Cardiac septum (tissue), 1 donor: Measurements from ENCODE around the gene AP3B2. TPM values are rescaled to one million over a fixed set of nuclear protein-coding genes. Genes with fewer than 3 reads are reported as not detected.
"Not testable (repeated sequence)": the region's sequence is repeated elsewhere in the genome, so short reads cannot be mapped to it uniquely, and the experiment has no call there.

Source experiments
- DNase-seq: peaks from one replicate; pipeline ENCODE4 v3.0.0-alpha.2; 2020; ENCODE audit warnings: low spot score
- intact Hi-C: fragments of 100-400 bp; cut with DNase I; formaldehyde crosslinking; loops from one replicate; pipeline ENCODE4 v1.14.0; 2022
- total RNA-seq: library from RNA; stranded (reverse); fragmentation: NEBNext Ultra II Directional; extraction: Animal tissue kit (Norgen Biotek cat#: 25700); gene quantifications from one replicate; pipeline ENCODE4 v1.2.1, GENCODE V29; 2021
- donor health status: DM: no; HTN: no; CAD: no.

AP3B2 gene
- total RNA-seq, 1 donor from 2014 or later = 0.22 TPM

- DNase-seq, intact Hi-C loops: not testable (repeated sequence)
These were observed 3.8 kb downstream of the AP3B2 start for GRCh38 chr15:82705856-82706255.

- intact Hi-C loops = no loop called here
- DNase-seq = no peak
These were observed 9.9 kb downstream of the AP3B2 start for GRCh38 chr15:82699726-82700125.

GRCh38 chr15:82698711-82699345, 10.8 kb downstream of the AP3B2 start:
- intact Hi-C loops = no loop called here
- DNase-seq = no peak

GRCh38 chr15:82697735-82698407, 11.8 kb downstream of the AP3B2 start:
- intact Hi-C loops = no loop called here
- DNase-seq = no peak

DNA sequence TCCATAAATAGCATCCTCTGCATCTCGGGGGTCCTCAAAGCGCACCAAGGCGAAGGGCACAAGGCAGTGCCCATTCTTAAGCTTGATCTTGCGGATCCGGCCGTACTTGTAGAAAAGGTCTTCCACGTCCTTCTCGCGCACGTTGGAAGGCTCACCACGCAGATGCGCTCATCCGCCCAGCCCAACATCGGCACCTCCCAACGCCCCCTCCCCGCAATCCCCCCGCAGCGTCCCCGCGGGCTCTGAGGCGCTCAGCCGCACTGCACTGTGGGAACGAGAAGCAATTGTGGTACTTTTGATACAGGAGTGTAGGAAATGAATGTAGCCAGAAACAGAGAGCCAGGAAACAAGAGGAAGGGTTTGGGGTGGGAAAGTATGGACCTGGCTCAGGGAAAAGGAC, 17.5 kb downstream of the AP3B2 start:
- DNase-seq = no peak
- intact Hi-C loops = no loop called here

DNA sequence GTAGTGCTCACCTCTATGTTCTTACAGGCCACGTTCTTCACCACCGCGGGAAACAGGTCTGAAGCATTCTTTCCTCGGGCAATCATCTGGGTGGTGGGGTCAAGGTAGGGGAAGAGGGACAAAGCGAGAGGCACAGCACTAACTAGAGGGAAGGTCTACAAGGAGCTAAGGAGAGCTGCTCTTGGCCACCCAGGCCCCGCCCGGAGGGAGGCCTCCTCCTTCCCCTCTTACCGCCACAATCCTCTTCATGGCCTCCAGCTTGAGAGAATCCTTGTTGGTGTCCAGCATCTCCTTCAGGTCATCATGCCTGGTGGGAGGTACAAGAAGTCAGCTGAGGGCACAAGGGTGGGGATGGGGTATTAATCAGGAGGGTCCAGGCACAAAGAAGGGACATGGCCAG, 20.5 kb downstream of the AP3B2 start:
- intact Hi-C loops = no loop called here
- DNase-seq = no peak

DNA sequence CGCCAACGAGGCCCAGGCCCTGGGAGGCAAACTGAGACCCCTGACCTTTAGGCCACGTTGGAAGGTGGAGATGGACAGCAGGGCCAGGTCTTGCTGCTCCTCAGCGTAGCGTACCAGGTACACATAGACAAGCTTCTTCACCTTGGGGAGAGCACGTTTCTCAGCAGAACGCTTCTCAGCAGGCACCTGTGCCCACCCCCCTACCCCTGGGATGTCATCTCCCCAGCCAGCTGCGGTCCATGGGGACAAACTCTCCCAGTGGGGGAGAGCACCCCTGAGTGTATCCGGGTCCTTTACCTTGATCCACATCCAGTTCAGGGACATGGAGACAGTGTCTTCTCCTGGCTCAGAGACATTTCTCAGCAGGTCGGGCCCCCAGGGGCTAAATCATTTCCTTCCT, 21.0 kb downstream of the AP3B2 start:
- no peak for DNase-seq
- intact Hi-C loops = no loop called here

DNA sequence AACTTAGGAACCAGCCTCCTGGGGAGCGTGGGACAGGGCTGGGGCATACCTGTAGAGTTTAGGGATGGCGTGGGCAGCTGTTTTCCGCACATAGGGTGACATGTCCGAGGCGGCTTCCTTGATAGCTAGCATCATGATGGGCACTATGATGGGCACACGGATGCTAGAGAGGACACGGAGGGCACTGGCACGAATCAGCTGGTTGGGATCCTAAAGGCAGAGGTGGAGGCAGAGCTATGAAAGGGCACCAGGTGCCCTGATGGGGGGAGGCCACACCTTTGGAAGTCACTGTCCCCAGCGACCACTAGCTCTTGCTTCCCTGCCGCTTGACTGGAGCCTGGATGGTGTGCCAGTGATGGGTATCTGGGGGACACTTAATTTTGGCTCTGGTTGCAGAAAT, 28.3 kb downstream of the AP3B2 start:
- DNase-seq = no peak
- intact Hi-C loops = no loop called here

GRCh38 chr15:82680200-82681102, 29.2 kb downstream of the AP3B2 start:
- intact Hi-C loops = no loop called here
- DNase-seq = no peak

DNA sequence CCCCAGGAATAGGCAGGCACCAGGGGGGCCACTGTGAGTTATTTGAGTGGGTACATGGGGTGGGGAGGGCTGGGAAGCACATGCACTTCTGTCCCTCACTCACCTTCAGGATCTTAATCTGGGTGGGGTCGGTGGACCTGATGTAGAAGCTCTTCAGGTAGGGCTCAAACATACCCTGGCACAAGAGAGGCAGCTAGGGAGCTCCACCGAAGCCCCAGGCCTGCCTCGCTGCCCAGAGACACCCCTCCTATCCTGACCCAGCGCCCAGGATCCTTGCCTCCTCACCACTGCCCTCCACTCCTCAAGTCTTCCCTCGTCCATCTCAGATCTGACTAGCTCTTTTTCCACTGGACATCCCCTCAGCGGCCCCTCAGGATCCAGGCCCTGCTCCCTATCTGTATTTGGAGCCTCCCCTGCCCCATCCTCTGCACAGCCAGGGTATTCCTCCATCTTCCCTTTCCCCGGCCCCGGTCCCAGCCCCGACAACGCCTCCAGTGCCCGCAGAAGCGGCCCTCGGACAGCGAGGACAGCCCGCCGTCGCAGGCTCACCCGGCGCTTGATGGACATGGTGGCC, 30.0 kb downstream of the AP3B2 start:
- intact Hi-C loops = no loop called here
- no peak for DNase-seq

DNA sequence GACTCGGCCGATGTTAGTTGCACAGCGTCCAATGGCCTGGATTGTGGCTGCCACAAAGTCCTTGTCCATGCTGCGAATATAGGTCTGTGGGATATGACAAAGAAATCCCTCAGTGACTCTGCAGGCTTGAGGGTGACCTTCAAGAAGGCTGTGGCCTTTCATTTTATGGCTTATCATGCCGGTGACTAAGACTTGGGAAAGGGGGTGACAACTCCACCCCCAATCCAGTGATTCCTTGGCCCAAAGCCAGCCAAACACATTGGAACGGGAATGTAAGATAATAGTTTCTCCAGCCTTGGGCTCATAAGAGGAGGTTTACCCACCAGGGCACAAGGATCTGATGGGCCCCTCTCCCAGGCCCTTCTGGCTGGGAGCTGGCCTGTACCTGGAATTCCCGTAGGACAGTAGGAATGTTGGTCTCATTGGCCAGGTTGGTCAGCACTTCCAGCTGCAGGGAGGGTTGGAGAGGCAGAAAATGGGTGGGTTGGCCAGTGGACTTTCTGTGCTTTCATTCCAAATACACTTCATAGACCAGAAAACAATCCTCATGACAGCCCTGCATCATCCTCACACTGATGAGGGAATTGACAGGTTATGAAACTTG, 31.9 kb downstream of the AP3B2 start:
- no peak for DNase-seq

DNA sequence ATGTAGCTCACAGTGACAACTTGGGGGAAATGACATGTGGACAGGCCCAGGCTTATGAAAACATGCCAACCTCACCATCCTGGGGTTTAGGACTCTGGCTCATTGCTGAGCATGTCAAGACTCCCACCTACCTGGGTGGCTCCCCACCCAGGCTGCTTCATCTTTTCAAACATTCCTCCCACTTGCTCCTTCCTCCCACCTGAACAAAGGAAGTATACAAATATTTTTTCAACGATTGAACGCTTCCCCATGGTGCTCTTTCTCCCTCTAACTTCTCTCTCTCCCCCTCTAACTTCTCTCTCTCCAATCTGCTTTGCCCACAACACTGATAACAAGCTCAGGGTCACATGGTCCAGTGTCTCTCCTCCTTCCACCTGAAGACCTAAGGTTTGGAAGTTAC, 34.8 kb downstream of the AP3B2 start:
- intact Hi-C loops = no loop called here
- no peak for DNase-seq

More for the DNA sequence above, 31.9 kb downstream of the AP3B2 start:
- intact Hi-C loops = no loop called here

DNA sequence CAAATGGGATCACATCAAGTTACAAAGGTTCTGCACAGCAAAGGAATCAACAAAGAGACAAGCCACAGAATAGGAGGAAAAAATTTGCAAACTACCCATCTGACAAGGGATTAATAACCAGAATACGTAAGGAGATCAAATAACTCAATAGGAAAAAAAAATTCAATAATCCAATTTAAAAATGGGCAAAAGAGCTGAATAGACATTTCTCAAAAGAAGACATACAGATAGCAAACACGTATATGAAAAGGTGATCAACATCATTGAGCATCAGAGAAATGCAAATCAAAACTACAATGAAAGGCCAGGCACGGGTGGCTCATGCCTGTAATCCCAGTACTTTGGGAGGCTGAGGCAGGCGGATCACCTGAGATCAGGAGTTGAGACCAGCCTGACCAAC, 39.0 kb downstream of the AP3B2 start:
- DNase-seq = no peak
- intact Hi-C loops = no loop called here

- intact Hi-C loops = no loop called here
These were observed 43.1 kb downstream of the AP3B2 start for GRCh38 chr15:82666606-82667005.

GRCh38 chr15:82664021-82664420, 45.7 kb downstream of the AP3B2 start:
- intact Hi-C loops = no loop called here

More at GRCh38 chr15:82666606-82667005, 43.1 kb downstream of the AP3B2 start:
- no peak for DNase-seq

GRCh38 chr15:82663186-82663600, 46.5 kb downstream of the AP3B2 start:
- intact Hi-C loops = no loop called here
- DNase-seq = no peak

More at GRCh38 chr15:82664021-82664420, 45.7 kb downstream of the AP3B2 start:
- no peak for DNase-seq

GRCh38 chr15:82662641-82663040, 47.0 kb downstream of the AP3B2 start:
- intact Hi-C loops = no loop called here
- no peak for DNase-seq

GRCh38 chr15:82660378-82660777, 49.3 kb downstream of the AP3B2 start:
- DNase-seq = no peak

DNA sequence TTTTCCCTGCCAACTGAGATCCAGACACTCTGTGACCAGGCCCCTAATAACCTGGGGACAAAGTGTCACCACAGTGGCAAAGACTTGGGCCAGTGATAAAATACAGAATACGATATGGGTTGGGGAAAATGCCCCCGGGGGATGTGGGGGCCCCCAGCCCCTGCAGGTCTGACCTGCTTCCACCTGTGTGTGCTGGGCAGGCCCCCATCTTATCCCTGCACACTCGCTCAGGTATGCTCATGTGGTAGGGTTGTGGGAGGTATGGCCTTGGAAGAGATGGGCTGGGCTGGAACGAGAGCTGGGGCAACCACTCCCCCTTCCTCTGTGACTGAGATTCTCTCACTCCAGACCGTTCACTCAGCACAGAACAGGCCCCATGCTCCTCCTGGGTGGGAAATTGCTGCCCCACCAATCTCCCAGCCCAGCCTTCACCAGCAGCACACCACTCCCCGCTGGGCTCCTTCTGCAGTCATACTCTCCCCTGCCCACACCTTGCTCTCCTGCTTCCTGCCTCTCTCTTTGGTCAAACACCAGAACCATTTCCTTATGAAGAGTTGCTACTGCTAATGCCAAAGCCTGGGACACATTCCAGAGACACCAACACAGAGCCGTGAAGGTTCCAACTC, 52.9 kb downstream of the AP3B2 start:
- intact Hi-C loops = no loop called here
- DNase-seq = no peak

More at GRCh38 chr15:82660378-82660777, 49.3 kb downstream of the AP3B2 start:
- intact Hi-C loops = no loop called here
